ENCODE data around the gene S100B. TPM values are rescaled to one million over a fixed set of nuclear protein-coding genes. Genes with fewer than 3 reads are reported as not detected.

Gene S100B
- total RNA-seq, 1 experiment from 2014 or later, result not detected

DNA sequence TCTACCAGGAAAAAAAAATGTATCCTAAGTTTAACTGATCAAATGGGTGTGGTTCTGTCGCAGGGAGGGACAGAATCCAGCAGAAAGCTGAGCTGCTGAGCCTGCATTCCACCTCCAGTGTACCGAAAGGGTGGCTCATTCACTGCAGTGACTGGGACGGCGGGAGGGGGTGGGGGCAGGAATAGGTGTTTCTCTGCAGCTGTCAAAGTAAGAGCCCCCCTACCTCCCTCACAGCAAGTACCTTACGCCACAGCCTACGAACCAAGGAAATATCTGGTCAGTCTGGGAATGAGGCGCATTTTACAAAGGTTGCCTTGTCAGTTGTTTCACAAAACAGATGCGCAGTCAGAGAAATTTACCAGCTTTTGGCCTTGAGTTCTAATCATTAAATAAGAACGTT lies 1.7 kb downstream of the S100B start:
- Histone ChIP-seq H3K36me3 (ENCODE audit: control insufficient read depth in 1 of 2, insufficient read depth in 2 of 2, low read length in 2 of 2) (no peaks in the 10 kb centered on the region), H3K27ac (ENCODE audit: low read depth, low read length) (no peak overlapping the region), H3K4me1 (ENCODE audit: control insufficient read depth in 1 of 2, insufficient read depth in 2 of 2, low read length in 2 of 2) (no peaks in the 10 kb centered on the region), H3K9me2 (ENCODE audit: insufficient read depth) (no peaks in the 10 kb centered on the region), H4K20me1 (ENCODE audit: insufficient read depth) (no peaks in the 10 kb centered on the region), H3K27me3 (ENCODE audit: insufficient read depth, low read length) (no peaks in the 10 kb centered on the region), H3K4me3 (replicated peaks in 1 of 2; ENCODE audit: low read depth in 1 of 2, low read length in 2 of 2) (no peak overlapping the region), H3K4me2 (ENCODE audit: low read length) (no peak overlapping the region), H2AFZ (ENCODE audit: low read depth, low read length, poor library complexity, severe bottlenecking) (no peak overlapping the region), H3K9me3 (ENCODE audit: control insufficient read depth in 1 of 2, insufficient read depth in 1 of 2, low read depth in 1 of 2, low read length in 2 of 2) (no peaks in the 10 kb centered on the region), H3K79me2 (ENCODE audit: insufficient read depth, low read length) (no peaks in the 10 kb centered on the region), H3K9ac (ENCODE audit: low read length) (no peak overlapping the region)
- intact Hi-C loops (cut with micrococcal nuclease), result no loop called here
- RAD21 ChIA-PET (ENCODE audit: low non-redundant PET in 1 of 2, low total read pairs in 2 of 2, uncharacterized antibody in 2 of 2, unreplicated experiment in 2 of 2), result no interaction called here
- POLR2A ChIA-PET, result no interaction called here
- no TSS peak for BruUV-seq (replicated peaks)
- DNase-seq (ENCODE audit: low read depth, low spot score), result no peak
- CTCF ChIA-PET, result no interaction called here
- TF ChIP-seq, protein P1, sequence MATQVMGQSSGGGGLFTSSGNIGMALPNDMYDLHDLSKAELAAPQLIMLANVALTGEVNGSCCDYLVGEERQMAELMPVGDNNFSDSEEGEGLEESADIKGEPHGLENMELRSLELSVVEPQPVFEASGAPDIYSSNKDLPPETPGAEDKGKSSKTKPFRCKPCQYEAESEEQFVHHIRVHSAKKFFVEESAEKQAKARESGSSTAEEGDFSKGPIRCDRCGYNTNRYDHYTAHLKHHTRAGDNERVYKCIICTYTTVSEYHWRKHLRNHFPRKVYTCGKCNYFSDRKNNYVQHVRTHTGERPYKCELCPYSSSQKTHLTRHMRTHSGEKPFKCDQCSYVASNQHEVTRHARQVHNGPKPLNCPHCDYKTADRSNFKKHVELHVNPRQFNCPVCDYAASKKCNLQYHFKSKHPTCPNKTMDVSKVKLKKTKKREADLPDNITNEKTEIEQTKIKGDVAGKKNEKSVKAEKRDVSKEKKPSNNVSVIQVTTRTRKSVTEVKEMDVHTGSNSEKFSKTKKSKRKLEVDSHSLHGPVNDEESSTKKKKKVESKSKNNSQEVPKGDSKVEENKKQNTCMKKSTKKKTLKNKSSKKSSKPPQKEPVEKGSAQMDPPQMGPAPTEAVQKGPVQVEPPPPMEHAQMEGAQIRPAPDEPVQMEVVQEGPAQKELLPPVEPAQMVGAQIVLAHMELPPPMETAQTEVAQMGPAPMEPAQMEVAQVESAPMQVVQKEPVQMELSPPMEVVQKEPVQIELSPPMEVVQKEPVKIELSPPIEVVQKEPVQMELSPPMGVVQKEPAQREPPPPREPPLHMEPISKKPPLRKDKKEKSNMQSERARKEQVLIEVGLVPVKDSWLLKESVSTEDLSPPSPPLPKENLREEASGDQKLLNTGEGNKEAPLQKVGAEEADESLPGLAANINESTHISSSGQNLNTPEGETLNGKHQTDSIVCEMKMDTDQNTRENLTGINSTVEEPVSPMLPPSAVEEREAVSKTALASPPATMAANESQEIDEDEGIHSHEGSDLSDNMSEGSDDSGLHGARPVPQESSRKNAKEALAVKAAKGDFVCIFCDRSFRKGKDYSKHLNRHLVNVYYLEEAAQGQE (IDR thresholded peaks at IDR 0.05; ENCODE audit: low read depth), result no peak
- TF ChIP-seq CEBPB (IDR thresholded peaks at IDR 0.05; ENCODE audit: low read depth) (no peak), CBX3 (IDR thresholded peaks at IDR 0.05; ENCODE audit: low read depth) (no peak), FOSL1 (IDR thresholded peaks at IDR 0.05; ENCODE audit: low read depth) (no peak), POLR2A (IDR thresholded peaks at IDR 0.05; ENCODE audit: borderline replicate concordance, extremely low read depth, insufficient read depth, insufficient read length) (no peak), SRF (IDR thresholded peaks at IDR 0.05; ENCODE audit: low read depth) (no peak), ELF1 (IDR thresholded peaks at IDR 0.05; ENCODE audit: borderline replicate concordance, low read depth) (no peak), SP1 (IDR thresholded peaks at IDR 0.05; ENCODE audit: low read depth) (no peak), EZH2phosphoT487 (IDR thresholded peaks at IDR 0.05; ENCODE audit: borderline replicate concordance) (no peak), RAD21 (IDR thresholded peaks at IDR 0.05; ENCODE audit: low read depth) (no peak), YY1 (IDR thresholded peaks at IDR 0.05; ENCODE audit: extremely low read depth, insufficient replicate concordance, low read depth, low read length) (no peak), SIN3A (IDR thresholded peaks at IDR 0.05; ENCODE audit: low read depth) (no peak), ZFX (IDR thresholded peaks at IDR 0.05) (no peak)
- TF ChIP-seq, protein P2, sequence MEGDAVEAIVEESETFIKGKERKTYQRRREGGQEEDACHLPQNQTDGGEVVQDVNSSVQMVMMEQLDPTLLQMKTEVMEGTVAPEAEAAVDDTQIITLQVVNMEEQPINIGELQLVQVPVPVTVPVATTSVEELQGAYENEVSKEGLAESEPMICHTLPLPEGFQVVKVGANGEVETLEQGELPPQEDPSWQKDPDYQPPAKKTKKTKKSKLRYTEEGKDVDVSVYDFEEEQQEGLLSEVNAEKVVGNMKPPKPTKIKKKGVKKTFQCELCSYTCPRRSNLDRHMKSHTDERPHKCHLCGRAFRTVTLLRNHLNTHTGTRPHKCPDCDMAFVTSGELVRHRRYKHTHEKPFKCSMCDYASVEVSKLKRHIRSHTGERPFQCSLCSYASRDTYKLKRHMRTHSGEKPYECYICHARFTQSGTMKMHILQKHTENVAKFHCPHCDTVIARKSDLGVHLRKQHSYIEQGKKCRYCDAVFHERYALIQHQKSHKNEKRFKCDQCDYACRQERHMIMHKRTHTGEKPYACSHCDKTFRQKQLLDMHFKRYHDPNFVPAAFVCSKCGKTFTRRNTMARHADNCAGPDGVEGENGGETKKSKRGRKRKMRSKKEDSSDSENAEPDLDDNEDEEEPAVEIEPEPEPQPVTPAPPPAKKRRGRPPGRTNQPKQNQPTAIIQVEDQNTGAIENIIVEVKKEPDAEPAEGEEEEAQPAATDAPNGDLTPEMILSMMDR (IDR thresholded peaks at IDR 0.05 in 2 of 3, conservative IDR thresholded peaks at IDR 0.05 in 1 of 3; ENCODE audit: borderline replicate concordance in 1 of 3, insufficient read depth in 1 of 3, low read depth in 2 of 3, low read length in 2 of 3), result no peak
- ATAC-seq, result no peak
